A549 (cell line): Measurements from ENCODE around the gene DGLUCY. TPM values are rescaled to one million over a fixed set of nuclear protein-coding genes. Genes with fewer than 3 reads are reported as not detected.

ENCODE experiments used
- ATAC-seq, 2 experiments: fragments of 200-7000 bp in 1 of 2; fragments of >200 bp in 1 of 2; cut with Nextera tagmentation in 1 of 2; cut with Tn5 transposase in 1 of 2; 3 replicates each; pipeline versions ENCODE4 v1.8.0 to v1.9.1; 2018 to 2020; ENCODE audit warnings: mild to moderate bottlenecking in 1 of 2, moderate library complexity in 1 of 2
- CTCF ChIA-PET: fragments of 300-600 bp; sonication (Branson Sonifier 250); formaldehyde crosslinking; extraction: SDS; loops from one replicate; lab custom pipeline; 2021; ENCODE audit warnings: antibody characterized with exemption, inconsistent platforms; lab: Yijun Ruan, JAX
- POLR2A ChIA-PET: fragments of 350-600 bp; formaldehyde crosslinking; extraction: SDS; loops from one replicate; lab custom pipeline; 2021; ENCODE audit warnings: antibody characterized with exemption, inconsistent platforms; lab: Yijun Ruan, JAX
- DNase-seq, 2 experiments: peaks; one replicate each; pipeline versions ENCODE4 v3.0.0 to v3.0.0-alpha.2; 2011 to 2016; ENCODE audit warnings: low read depth in 1 of 2, low spot score in 1 of 2
- FAIRE-seq: peaks from 2 replicates; lab custom pipeline; 2011; peaks lifted over from hg19 to GRCh38; lab: Jason Lieb, UNC
- H3K27ac ChIP-seq, 2 experiments: fragments of >200 bp; sonication (Bioruptor Twin); formaldehyde crosslinking; 3 replicates each; pipeline ENCODE4 v1.5.1; 2016 to 2017
- H3K4me1 ChIP-seq: fragments of >200 bp; sonication (Bioruptor Twin); formaldehyde crosslinking; 3 replicates; pipeline ENCODE4 v1.6.1; 2016
- H3K4me2 ChIP-seq: fragments of >200 bp; sonication (Bioruptor Twin); formaldehyde crosslinking; 3 replicates; pipeline ENCODE4 v1.6.1; 2016
- H3K4me3 ChIP-seq: fragments of >200 bp; sonication (Bioruptor Twin); formaldehyde crosslinking; 3 replicates; pipeline ENCODE4 v1.5.1; 2016
- H3K9me3 ChIP-seq: fragments of >200 bp; sonication (Bioruptor Twin); formaldehyde crosslinking; 3 replicates; pipeline ENCODE4 v1.6.1; 2016
- CBX8 ChIP-seq: fragments of 200-600 bp; sonication (generic); IDR thresholded peaks from 2 replicates; pipeline ENCODE4 v1.6.1; 2016
- CHD2 ChIP-seq: fragments of 150-350 bp; IDR thresholded peaks from 2 replicates; pipeline ENCODE4 v1.6.1; 2014; ENCODE audit warnings: low read length; ENCODE audit not compliant: partially characterized antibody
- CTCF ChIP-seq: fragments of >200 bp; sonication (Bioruptor Twin); formaldehyde crosslinking; IDR thresholded peaks from 3 replicates; pipeline ENCODE4 v1.5.1; 2016
- ELK1 ChIP-seq: fragments of 150-350 bp; IDR thresholded peaks from 2 replicates; pipeline ENCODE4 v1.6.1; 2014; ENCODE audit warnings: low read depth, mild to moderate bottlenecking, low read length
- EP300 ChIP-seq, 2 experiments: fragments of >200 bp; sonication (Bioruptor Twin); formaldehyde crosslinking; IDR thresholded peaks; 2 replicates in 1 of 2; 3 replicates in 1 of 2; pipeline ENCODE4 v1.6.1; 2016 to 2017
- FOSB ChIP-seq: fragments of 250-450 bp; sonication (Bioruptor Pico); IDR thresholded peaks from 2 replicates; pipeline ENCODE4 v1.5.0; 2020; ENCODE audit warnings: mild to moderate bottlenecking, moderate library complexity
- FOSL2 ChIP-seq, 2 experiments: fragments of 450-650 bp in 1 of 2; fragments of >200 bp in 1 of 2; sonication (Bioruptor Twin) in 1 of 2; formaldehyde crosslinking; IDR thresholded peaks; 2 replicates each; pipeline versions ENCODE4 v1.5.0 to v1.6.1; 2016 to 2020; ENCODE audit warnings: mild to moderate bottlenecking in 1 of 2, moderate library complexity in 1 of 2
- FOXS1 ChIP-seq: fragments of 250-450 bp; sonication (Bioruptor Pico); IDR thresholded peaks from 2 replicates; pipeline ENCODE4 v1.5.0; 2020; ENCODE audit warnings: mild to moderate bottlenecking, moderate library complexity
- GATA3 ChIP-seq: IDR thresholded peaks from 2 replicates; pipeline ENCODE4 v1.6.1; 2012; ENCODE audit warnings: borderline replicate concordance
- HDAC2 ChIP-seq: fragments of 200-600 bp; sonication (generic); IDR thresholded peaks from 2 replicates; pipeline ENCODE4 v1.6.1; 2016
- KDM1A ChIP-seq: fragments of 200-600 bp; sonication (generic); IDR thresholded peaks from 2 replicates; pipeline ENCODE4 v1.6.1; 2016; ENCODE audit warnings: low read depth, mild to moderate bottlenecking
- KDM5A ChIP-seq: fragments of 200-600 bp; sonication (generic); IDR thresholded peaks from 2 replicates; pipeline ENCODE4 v1.6.1; 2016; ENCODE audit warnings: antibody characterized with exemption, mild to moderate bottlenecking
- MAZ ChIP-seq: fragments of 150-350 bp; IDR thresholded peaks from 2 replicates; pipeline ENCODE4 v1.6.1; 2014; ENCODE audit warnings: antibody characterized with exemption, low read depth, low read length, borderline replicate concordance
- NR3C1 ChIP-seq: fragments of >200 bp; sonication (Bioruptor Twin); formaldehyde crosslinking; IDR thresholded peaks from 3 replicates; pipeline ENCODE4 v1.6.1; 2017
- POLR2A ChIP-seq: IDR thresholded peaks from 2 replicates; pipeline ENCODE4 v1.6.1; 2012; ENCODE audit warnings: mild to moderate bottlenecking, low read length
- RAD21 ChIP-seq, 2 experiments: fragments of >200 bp in 1 of 2; sonication (Bioruptor Twin) in 1 of 2; formaldehyde crosslinking in 1 of 2; IDR thresholded peaks in 1 of 2; conservative IDR thresholded peaks in 1 of 2; 2 replicates in 1 of 2; 3 replicates in 1 of 2; pipeline ENCODE4 v1.6.1; 2012 to 2018; ENCODE audit warnings: inconsistent platforms in 1 of 2
- RFX5 ChIP-seq: fragments of 450-650 bp; IDR thresholded peaks from 2 replicates; pipeline ENCODE4 v1.7.1; 2014; ENCODE audit warnings: antibody characterized with exemption, mild to moderate bottlenecking, moderate library complexity
- RNF2 ChIP-seq: fragments of 200-600 bp; sonication (generic); IDR thresholded peaks from 2 replicates; pipeline ENCODE4 v1.6.1; 2016; ENCODE audit warnings: low read depth, mild to moderate bottlenecking, antibody characterized with exemption, moderate library complexity, borderline replicate concordance
- SMC3 ChIP-seq: fragments of >200 bp; sonication (Bioruptor Twin); formaldehyde crosslinking; IDR thresholded peaks from 3 replicates; pipeline ENCODE4 v1.6.1; 2018; ENCODE audit warnings: inconsistent platforms
- WGBS: methylation state at CpG from one replicate; pipeline ENCODE4 v1.1.6; 2017; ENCODE audit errors: missing lambda C conversion rate; 5-methylcytosine and 5-hydroxymethylcytosine counted together
- polyA plus RNA-seq, 4 experiments: library from polyadenylated mRNA; depleted of rRNA in 3 of 4; stranded (reverse); fragments of >200 nt; fragmentation: RNase III in 1 of 4; extraction: RNeasy Plus Mini Kit Qiagen cat#74134 plus additional on column Dnase treatment in 1 of 4; gene quantifications; 2 replicates in 3 of 4; 3 replicates in 1 of 4; pipeline ENCODE4 v1.2.3, GENCODE V29; 2011 to 2017
- TF ChIP-seq, protein P1 (sequence below): fragments of 450-650 bp; IDR thresholded peaks from 2 replicates; pipeline ENCODE4 v1.6.1; 2014; ENCODE audit warnings: antibody characterized with exemption
- TF ChIP-seq, protein P2 (sequence below): fragments of 200-600 bp; sonication (generic); IDR thresholded peaks from 2 replicates; pipeline ENCODE4 v1.6.1; 2016; ENCODE audit warnings: antibody characterized with exemption, mild to moderate bottlenecking, moderate library complexity
- TF ChIP-seq, protein P3 (sequence below): fragments of 250-450 bp; sonication (Bioruptor Pico); IDR thresholded peaks from 2 replicates; pipeline ENCODE4 v1.5.0; 2020; ENCODE audit warnings: low read depth, mild to moderate bottlenecking, moderate library complexity

The DGLUCY gene
- polyA plus RNA-seq, 2 of the 4 experiments (the other 2 are of a cell fraction) = 14.4 to 17.5 TPM

GRCh38 chr14:91139776-91140175 is 25.9 kb downstream of the DGLUCY start:
- Histone ChIP-seq H3K4me3 (no peak overlapping the region), H3K4me2 (no peak overlapping the region), H3K4me1 (0 out of 3 replicates have a peak, but pooled peaks cover 5% of the 10 kb centered on the region), H3K27ac (peak overlapping the region in 1 of 2 experiments; percentile 53; a peak in 3 of 6 replicates), H3K9me3 (no peaks in the 10 kb centered on the region)
- CTCF ChIA-PET = interaction anchor here (0.9 to 5.0 kb wide), 5 partner anchors 12 to 236 kb away, joined by 3 to 29 read pairs (median 5); no protein-coding TSS in a partner anchor
- ATAC-seq (no peak), DNase-seq (no peak), FAIRE-seq (no peak)
- TF ChIP-seq, protein P1, sequence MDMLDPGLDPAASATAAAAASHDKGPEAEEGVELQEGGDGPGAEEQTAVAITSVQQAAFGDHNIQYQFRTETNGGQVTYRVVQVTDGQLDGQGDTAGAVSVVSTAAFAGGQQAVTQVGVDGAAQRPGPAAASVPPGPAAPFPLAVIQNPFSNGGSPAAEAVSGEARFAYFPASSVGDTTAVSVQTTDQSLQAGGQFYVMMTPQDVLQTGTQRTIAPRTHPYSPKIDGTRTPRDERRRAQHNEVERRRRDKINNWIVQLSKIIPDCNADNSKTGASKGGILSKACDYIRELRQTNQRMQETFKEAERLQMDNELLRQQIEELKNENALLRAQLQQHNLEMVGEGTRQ = peak; percentile 11; the same call in 1 of the 2 replicates
- no peak for TF ChIP-seq HDAC2
- POLR2A ChIA-PET = no interaction called here

DNA sequence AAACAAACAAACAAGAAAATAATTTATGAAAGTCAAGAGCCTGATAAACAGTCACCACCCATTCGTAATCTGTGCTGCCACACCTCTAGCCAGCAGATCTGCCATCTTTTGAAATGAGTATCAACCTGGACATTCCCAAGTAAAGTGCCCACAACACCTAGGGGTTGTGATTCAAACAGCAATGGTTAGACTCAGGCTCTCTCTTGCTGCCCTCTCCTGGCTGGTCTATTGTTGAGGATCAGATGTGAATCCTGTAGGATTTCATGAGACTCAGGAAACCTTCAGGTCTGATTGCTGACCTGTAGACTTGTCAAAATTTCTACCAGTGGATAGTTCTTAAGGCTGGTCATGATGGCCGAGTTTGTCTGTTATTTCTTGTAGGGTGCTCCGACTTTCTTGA is 26.8 kb downstream of the DGLUCY start:
- FAIRE-seq (no peak), ATAC-seq (peak; percentile 82 to 90), DNase-seq (peak; percentile 51 to 67)
- 80% methylated on average over 3 of the region's 3 CpGs for WGBS
- Histone ChIP-seq H3K27ac (peak overlapping the region in 1 of 2 experiments; percentile 53; a peak in 2 of 6 replicates), H3K4me2 (no peak overlapping the region), H3K4me3 (no peak overlapping the region), H3K9me3 (no peaks in the 10 kb centered on the region), H3K4me1 (0 out of 3 replicates have a peak, but pooled peaks cover 5% of the 10 kb centered on the region)
- TF ChIP-seq CBX8 = no peak
- peak; percentile 41; the same call in 2 of the 3 replicates for TF ChIP-seq SMC3
- peak; percentile 52 to 63 for TF ChIP-seq RAD21 (conservative IDR thresholded peaks at IDR 0.05 in 1 of 2, IDR thresholded peaks at IDR 0.05 in 1 of 2)
- no peak for TF ChIP-seq NR3C1
- TF ChIP-seq CTCF = peak; percentile 38; the same call in 2 of the 3 replicates
- ChIA-PET CTCF (interaction anchor here (0.6 to 5.0 kb wide), 4 partner anchors 32 to 237 kb away, joined by 3 to 29 read pairs (median 10); no protein-coding TSS in a partner anchor), POLR2A (no interaction called here)

- H3K9me3 ChIP-seq = no peaks in the 10 kb centered on the region
- H3K4me2 ChIP-seq = no peak overlapping the region
- H3K4me3 ChIP-seq = no peak overlapping the region
- TF ChIP-seq HDAC2 (no peak), RFX5 (no peak), RAD21 (conservative IDR thresholded peaks at IDR 0.05 in 1 of 2, IDR thresholded peaks at IDR 0.05 in 1 of 2) (no peak), CHD2 (no peak), KDM5A (no peak), KDM1A (no peak), POLR2A (no peak), RNF2 (no peak), FOSL2 (IDR thresholded peaks at IDR 0.05) (no peak), FOSL2 (CRISPR knock-in tag; IDR thresholded peaks at IDR 0.05) (no peak), MAZ (no peak), NR3C1 (no peak), FOXS1 (no peak), ELK1 (no peak), FOSB (CRISPR knock-in tag) (no peak), EP300 (IDR thresholded peaks at IDR 0.05) (no peak), GATA3 (no peak)
- TF ChIP-seq, protein P2, sequence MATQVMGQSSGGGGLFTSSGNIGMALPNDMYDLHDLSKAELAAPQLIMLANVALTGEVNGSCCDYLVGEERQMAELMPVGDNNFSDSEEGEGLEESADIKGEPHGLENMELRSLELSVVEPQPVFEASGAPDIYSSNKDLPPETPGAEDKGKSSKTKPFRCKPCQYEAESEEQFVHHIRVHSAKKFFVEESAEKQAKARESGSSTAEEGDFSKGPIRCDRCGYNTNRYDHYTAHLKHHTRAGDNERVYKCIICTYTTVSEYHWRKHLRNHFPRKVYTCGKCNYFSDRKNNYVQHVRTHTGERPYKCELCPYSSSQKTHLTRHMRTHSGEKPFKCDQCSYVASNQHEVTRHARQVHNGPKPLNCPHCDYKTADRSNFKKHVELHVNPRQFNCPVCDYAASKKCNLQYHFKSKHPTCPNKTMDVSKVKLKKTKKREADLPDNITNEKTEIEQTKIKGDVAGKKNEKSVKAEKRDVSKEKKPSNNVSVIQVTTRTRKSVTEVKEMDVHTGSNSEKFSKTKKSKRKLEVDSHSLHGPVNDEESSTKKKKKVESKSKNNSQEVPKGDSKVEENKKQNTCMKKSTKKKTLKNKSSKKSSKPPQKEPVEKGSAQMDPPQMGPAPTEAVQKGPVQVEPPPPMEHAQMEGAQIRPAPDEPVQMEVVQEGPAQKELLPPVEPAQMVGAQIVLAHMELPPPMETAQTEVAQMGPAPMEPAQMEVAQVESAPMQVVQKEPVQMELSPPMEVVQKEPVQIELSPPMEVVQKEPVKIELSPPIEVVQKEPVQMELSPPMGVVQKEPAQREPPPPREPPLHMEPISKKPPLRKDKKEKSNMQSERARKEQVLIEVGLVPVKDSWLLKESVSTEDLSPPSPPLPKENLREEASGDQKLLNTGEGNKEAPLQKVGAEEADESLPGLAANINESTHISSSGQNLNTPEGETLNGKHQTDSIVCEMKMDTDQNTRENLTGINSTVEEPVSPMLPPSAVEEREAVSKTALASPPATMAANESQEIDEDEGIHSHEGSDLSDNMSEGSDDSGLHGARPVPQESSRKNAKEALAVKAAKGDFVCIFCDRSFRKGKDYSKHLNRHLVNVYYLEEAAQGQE = no peak
- TF ChIP-seq, protein P3, sequence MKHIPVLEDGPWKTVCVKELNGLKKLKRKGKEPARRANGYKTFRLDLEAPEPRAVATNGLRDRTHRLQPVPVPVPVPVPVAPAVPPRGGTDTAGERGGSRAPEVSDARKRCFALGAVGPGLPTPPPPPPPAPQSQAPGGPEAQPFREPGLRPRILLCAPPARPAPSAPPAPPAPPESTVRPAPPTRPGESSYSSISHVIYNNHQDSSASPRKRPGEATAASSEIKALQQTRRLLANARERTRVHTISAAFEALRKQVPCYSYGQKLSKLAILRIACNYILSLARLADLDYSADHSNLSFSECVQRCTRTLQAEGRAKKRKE = no peak
- TF ChIP-seq, all 56 proteins: peak for 0
- H3K4me1 ChIP-seq = 0 out of 3 replicates have a peak, but pooled peaks cover 5% of the 10 kb centered on the region
- ChIA-PET POLR2A (no interaction called here), CTCF (interaction anchor here (1.1 to 5.0 kb wide), 3 partner anchors 17 to 239 kb away, joined by 3 to 29 read pairs (median 3); no protein-coding TSS in a partner anchor)
- FAIRE-seq = no peak
- no peak for DNase-seq
- no peak overlapping the region for H3K27ac ChIP-seq
- ATAC-seq = no peak
- WGBS = 94% methylated on average over 1 of the region's 1 CpG
Observed at GRCh38 chr14:91142214-91142668, 28.4 kb downstream of the DGLUCY start.
